ENCODE measurements around the gene CNIH1.
"Not testable (repeated sequence)": the region's sequence is repeated elsewhere in the genome, so short reads cannot be mapped to it uniquely, and the experiment has no call there.

- TF ChIP-seq CTCF, POLR2A, POLR2AphosphoS5, EP300 (IDR thresholded peaks at IDR 0.05): not testable (repeated sequence)
These were observed 3.2 kb downstream of the CNIH1 start for GRCh38 chr14:54437954-54438353.

Data from suprapubic skin (tissue), 4 donors.